Astrocyte (in vitro differentiated cells and primary cell): ENCODE data around the gene PDCD1. TPM values are rescaled to one million over a fixed set of nuclear protein-coding genes. Genes with fewer than 3 reads are reported as not detected.

Source experiments
- DNase-seq: peaks from one replicate; pipeline ENCODE4 v3.0.0-alpha.2; 2010; ENCODE audit warnings: low read depth
- FAIRE-seq: peaks from 2 replicates; lab custom pipeline; 2011; peaks lifted over from hg19 to GRCh38; lab: Jason Lieb, UNC
- H2AFZ ChIP-seq: 2 replicates; pipeline ENCODE4 v1.6.0; 2012; ENCODE audit warnings: low read depth, low read length, inconsistent platforms
- H3K27ac ChIP-seq: 2 replicates; pipeline ENCODE4 v1.5.1; 2011; ENCODE audit warnings: low read depth, low read length, inconsistent platforms
- H3K27me3 ChIP-seq: 2 replicates; pipeline ENCODE4 v1.6.0; 2011; ENCODE audit warnings: low read length, inconsistent platforms; ENCODE audit not compliant: insufficient read depth
- H3K36me3 ChIP-seq: 2 replicates; pipeline ENCODE4 v1.5.1; 2011; ENCODE audit warnings: low read length, inconsistent platforms; ENCODE audit not compliant: insufficient read depth
- H3K4me1 ChIP-seq: 2 replicates; pipeline ENCODE4 v1.5.1; 2011; ENCODE audit warnings: low read length, inconsistent platforms; ENCODE audit not compliant: insufficient read depth
- H3K4me2 ChIP-seq: 2 replicates; pipeline ENCODE4 v1.6.0; 2012; ENCODE audit warnings: low read length, inconsistent platforms
- H3K4me3 ChIP-seq: 2 replicates; pipeline ENCODE4 v1.5.1; 2011; ENCODE audit warnings: low read depth, mild to moderate bottlenecking, low read length, inconsistent platforms; ENCODE audit not compliant: insufficient read depth
- H3K79me2 ChIP-seq: 2 replicates; pipeline ENCODE4 v1.6.0; 2012; ENCODE audit warnings: mild to moderate bottlenecking, low read length, inconsistent platforms; ENCODE audit not compliant: insufficient read depth
- H3K9ac ChIP-seq: 2 replicates; pipeline ENCODE4 v1.6.0; 2012; ENCODE audit warnings: mild to moderate bottlenecking, low read length, inconsistent platforms
- H3K9me3 ChIP-seq: 2 replicates; pipeline ENCODE4 v1.5.1; 2012; ENCODE audit warnings: low read depth, mild to moderate bottlenecking, low read length, inconsistent platforms; ENCODE audit not compliant: insufficient read depth
- H4K20me1 ChIP-seq: 2 replicates; pipeline ENCODE4 v1.6.0; 2012; ENCODE audit warnings: low read length, inconsistent platforms; ENCODE audit not compliant: insufficient read depth
- H3K27ac Mint-ChIP-seq: one replicate; pipeline ENCODE4 v1.8.0; 2021; ENCODE audit warnings: mild to moderate bottlenecking, mixed read lengths; ENCODE audit not compliant: unreplicated experiment
- H3K27me3 Mint-ChIP-seq: one replicate; pipeline ENCODE4 v1.8.0; 2021; ENCODE audit warnings: low read depth, mixed read lengths; ENCODE audit not compliant: unreplicated experiment
- H3K36me3 Mint-ChIP-seq: one replicate; pipeline ENCODE4 v1.8.0; 2021; ENCODE audit warnings: low read depth, mixed read lengths; ENCODE audit not compliant: unreplicated experiment
- H3K4me1 Mint-ChIP-seq: one replicate; pipeline ENCODE4 v1.8.0; 2021; ENCODE audit warnings: low read depth, mixed read lengths; ENCODE audit not compliant: unreplicated experiment
- H3K4me3 Mint-ChIP-seq: one replicate; pipeline ENCODE4 v1.8.0; 2021; ENCODE audit warnings: mild to moderate bottlenecking, moderate library complexity, mixed read lengths; ENCODE audit not compliant: unreplicated experiment
- H3K9me3 Mint-ChIP-seq: one replicate; pipeline ENCODE4 v1.8.0; 2021; ENCODE audit warnings: mild to moderate bottlenecking, mixed read lengths; ENCODE audit not compliant: unreplicated experiment
- EZH2 ChIP-seq: IDR thresholded peaks from 2 replicates; pipeline ENCODE4 v1.6.1; 2012; ENCODE audit warnings: mild to moderate bottlenecking, low read length, inconsistent platforms; ENCODE audit not compliant: insufficient read depth
- total RNA-seq: library from RNA; stranded (reverse); gene quantifications from 2 replicates; pipeline ENCODE4 v1.2.1, GENCODE V29; 2021
- TF ChIP-seq, protein P1 (sequence below): IDR thresholded peaks from 2 replicates; pipeline ENCODE4 v1.5.1; 2011; ENCODE audit warnings: low read depth, mild to moderate bottlenecking, inconsistent platforms, low read length, moderate library complexity; ENCODE audit not compliant: insufficient read depth

PDCD1 gene
- total RNA-seq, 1 donor from 2014 or later, result not detected

DNA sequence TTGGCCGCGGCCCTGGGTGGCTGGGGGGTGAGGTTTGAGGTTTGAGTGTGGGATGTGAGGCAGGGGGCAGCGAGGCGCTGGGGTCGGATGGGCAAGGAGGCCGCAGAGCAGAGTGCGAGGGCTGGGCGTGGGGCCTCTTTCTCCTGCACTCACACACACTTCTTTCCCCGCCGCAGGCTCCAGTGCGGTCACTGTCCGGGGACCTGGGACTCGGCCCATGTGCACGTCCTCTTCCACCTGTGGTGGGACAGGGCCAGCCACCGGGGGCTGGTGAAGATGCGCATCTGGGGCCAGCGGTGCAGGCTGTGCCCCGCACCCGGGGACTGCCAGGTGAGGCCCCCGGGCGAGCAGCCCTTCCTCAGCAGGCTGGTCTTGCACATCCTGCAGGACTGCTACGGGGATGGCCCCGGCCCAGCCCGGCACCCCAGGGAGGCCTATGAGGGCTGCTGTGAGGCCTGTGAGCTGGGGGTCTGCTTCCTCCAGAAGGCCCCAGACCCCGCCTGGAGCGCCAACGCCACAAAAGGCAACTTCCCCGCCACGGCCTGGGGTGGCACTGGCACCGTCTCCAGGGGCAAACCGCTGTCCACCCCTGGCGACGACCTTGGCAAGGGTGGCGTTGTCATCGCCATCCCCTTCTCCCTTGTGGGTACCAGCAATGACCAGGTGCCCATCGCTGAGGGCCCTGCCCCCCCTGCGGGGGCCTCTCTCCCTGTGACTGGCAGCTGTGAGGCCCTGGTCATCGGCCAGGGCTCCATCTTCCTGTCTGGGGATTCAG lies 13.0 kb upstream of the PDCD1 start:
- H3K4me2 ChIP-seq, result no peak overlapping the region
- H3K9me3 ChIP-seq, result no peaks in the 10 kb centered on the region
- no peaks in the 10 kb centered on the region for H3K36me3 ChIP-seq
- FAIRE-seq, result no peak
- H3K27ac ChIP-seq, result no peak overlapping the region
- peaks cover 2% of the 10 kb centered on the region for H3K36me3 Mint-ChIP-seq
- no peaks in the 10 kb centered on the region for H3K4me1 ChIP-seq
- no peak for DNase-seq
- no peak overlapping the region for H2AFZ ChIP-seq
- H3K79me2 ChIP-seq, result no peaks in the 10 kb centered on the region
- H3K27me3 ChIP-seq, result peaks cover 18% of the 10 kb centered on the region
- H3K4me1 Mint-ChIP-seq, result no peaks in the 10 kb centered on the region
- H3K9me3 Mint-ChIP-seq, result peaks cover 1% of the 10 kb centered on the region
- no peak overlapping the region for H3K4me3 Mint-ChIP-seq
- peaks cover 7% of the 10 kb centered on the region for H3K27me3 Mint-ChIP-seq
- no peaks in the 10 kb centered on the region for H4K20me1 ChIP-seq
- no peak overlapping the region for H3K4me3 ChIP-seq
- no peak for TF ChIP-seq EZH2
- TF ChIP-seq, protein P1, sequence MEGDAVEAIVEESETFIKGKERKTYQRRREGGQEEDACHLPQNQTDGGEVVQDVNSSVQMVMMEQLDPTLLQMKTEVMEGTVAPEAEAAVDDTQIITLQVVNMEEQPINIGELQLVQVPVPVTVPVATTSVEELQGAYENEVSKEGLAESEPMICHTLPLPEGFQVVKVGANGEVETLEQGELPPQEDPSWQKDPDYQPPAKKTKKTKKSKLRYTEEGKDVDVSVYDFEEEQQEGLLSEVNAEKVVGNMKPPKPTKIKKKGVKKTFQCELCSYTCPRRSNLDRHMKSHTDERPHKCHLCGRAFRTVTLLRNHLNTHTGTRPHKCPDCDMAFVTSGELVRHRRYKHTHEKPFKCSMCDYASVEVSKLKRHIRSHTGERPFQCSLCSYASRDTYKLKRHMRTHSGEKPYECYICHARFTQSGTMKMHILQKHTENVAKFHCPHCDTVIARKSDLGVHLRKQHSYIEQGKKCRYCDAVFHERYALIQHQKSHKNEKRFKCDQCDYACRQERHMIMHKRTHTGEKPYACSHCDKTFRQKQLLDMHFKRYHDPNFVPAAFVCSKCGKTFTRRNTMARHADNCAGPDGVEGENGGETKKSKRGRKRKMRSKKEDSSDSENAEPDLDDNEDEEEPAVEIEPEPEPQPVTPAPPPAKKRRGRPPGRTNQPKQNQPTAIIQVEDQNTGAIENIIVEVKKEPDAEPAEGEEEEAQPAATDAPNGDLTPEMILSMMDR, result no peak
- H3K27ac Mint-ChIP-seq, result no peak overlapping the region
- H3K9ac ChIP-seq, result no peak overlapping the region

DNA sequence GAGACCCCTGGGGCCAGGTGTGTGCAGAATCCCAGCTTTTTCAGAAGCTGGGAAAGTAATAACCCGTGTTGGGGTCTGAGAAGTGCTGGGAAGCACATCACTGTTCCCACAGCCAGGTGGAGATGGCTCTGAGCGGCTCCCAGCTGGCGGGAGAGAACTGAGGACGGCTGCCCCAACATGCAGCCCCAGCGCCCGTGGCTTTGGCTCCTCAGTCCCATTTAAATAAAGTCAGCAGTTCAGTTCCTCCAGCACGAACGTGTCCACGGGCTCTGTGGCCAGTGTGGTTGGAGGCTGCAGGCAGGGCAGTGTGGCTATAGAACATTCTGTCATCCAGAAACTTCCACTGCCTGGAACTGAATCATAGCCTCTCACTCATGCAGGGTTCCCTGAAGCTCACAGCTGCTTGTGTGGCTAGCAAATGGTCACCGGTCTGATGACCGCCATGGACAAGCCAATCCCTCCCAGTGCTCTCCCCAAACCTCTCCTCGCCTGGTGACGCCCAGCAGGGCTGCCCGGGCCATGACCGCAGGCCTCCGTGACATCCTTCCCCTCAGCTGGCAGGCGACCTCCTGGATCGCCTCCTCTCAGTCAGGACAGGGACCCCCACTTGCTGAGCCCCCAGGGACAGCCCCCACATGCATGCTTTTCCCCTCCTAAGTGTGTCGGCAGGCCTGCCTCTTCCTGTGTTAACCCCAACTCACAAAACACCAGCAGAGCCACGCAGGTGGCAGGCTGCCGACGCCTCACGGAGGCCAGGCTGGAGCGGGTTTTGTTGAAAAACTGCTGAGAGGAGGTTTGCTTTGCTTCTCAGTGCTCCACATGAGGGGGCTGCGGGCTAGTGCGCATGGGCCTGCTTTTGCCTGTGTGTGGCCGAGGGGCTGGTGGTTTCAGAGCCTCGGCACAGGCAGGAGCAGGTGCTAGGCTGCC lies 12.2 kb upstream of the PDCD1 start:
- peaks cover 2% of the 10 kb centered on the region for H3K36me3 Mint-ChIP-seq
- no peak overlapping the region for H3K4me2 ChIP-seq
- H3K9me3 ChIP-seq, result no peaks in the 10 kb centered on the region
- H3K4me3 ChIP-seq, result no peak overlapping the region
- peaks cover 19% of the 10 kb centered on the region for H3K27me3 ChIP-seq
- FAIRE-seq (no peak), DNase-seq (no peak)
- TF ChIP-seq EZH2, result no peak
- TF ChIP-seq, protein P1, result no peak
- no peaks in the 10 kb centered on the region for H3K4me1 ChIP-seq
- H3K27me3 Mint-ChIP-seq, result peaks cover 7% of the 10 kb centered on the region
- H3K9ac ChIP-seq, result no peak overlapping the region
- no peaks in the 10 kb centered on the region for H3K79me2 ChIP-seq
- no peak overlapping the region for H3K4me3 Mint-ChIP-seq
- H2AFZ ChIP-seq, result no peak overlapping the region
- H3K4me1 Mint-ChIP-seq, result no peaks in the 10 kb centered on the region
- no peak overlapping the region for H3K27ac Mint-ChIP-seq
- no peak overlapping the region for H3K27ac ChIP-seq
- H3K9me3 Mint-ChIP-seq, result peaks cover 1% of the 10 kb centered on the region
- peaks cover 2% of the 10 kb centered on the region for H4K20me1 ChIP-seq
- no peaks in the 10 kb centered on the region for H3K36me3 ChIP-seq
